Stimulated activated CD4-positive, alpha-beta T cell treated with anti-CD3 and anti-CD28 coated beads, Interleukin-2, amount 100 ng/mL, for 24 hours (primary cell): Measurements from ENCODE around the gene CCDC61.

Experiments
- DNase-seq, 2 donors: peaks; one replicate each; pipeline ENCODE4 v3.0.0-alpha.2; 2020

Gene CCDC61

DNA sequence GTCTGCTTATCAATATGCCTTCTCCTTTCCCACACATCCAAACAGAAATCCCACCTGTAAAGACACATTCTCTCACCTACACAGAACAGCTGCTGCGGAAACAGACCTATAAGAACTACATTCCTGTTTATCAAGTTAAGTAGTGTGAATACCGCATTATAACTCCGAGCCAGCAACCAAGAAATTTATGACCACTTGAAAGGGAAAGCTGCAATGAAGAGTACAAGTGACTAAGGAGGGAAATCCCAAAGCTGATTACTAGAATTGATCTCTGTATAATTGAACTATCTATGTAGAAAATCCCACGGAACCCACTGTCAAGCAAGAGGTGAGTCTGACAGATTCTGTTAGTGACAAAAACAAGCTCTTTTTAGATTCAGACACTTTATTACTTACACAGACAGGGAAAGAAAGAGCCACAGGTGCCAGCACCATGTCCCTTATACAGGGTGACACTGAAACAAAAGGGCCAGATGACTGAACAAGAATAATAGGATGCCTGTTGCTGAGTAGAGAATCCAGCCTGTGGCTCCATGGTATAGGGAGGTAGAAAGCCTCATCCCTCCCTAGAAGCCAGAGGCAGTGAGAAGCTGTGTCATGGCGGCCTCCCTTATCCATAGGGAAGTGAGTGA lies 47.1 kb downstream of the CCDC61 start:
- DNase-seq: no peak

DNA sequence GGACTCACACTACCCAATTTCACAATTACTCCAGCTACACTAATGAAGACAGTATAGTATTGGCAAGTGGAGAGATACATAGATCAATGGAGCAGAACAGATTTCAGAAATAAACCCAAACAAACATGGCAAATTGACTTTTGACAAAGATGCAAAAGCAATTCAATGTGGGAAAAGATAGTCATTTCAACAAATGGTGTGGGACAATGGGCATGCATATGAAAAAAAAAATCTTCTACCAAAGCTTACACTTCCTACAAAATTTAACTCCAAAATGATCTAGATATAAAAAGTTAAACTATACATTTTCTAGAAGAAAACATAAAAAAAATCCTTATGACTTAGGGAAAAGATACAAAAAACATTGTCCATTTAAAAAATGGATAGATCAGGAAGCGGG lies 48.3 kb downstream of the CCDC61 start:
- DNase-seq: no peak

DNA sequence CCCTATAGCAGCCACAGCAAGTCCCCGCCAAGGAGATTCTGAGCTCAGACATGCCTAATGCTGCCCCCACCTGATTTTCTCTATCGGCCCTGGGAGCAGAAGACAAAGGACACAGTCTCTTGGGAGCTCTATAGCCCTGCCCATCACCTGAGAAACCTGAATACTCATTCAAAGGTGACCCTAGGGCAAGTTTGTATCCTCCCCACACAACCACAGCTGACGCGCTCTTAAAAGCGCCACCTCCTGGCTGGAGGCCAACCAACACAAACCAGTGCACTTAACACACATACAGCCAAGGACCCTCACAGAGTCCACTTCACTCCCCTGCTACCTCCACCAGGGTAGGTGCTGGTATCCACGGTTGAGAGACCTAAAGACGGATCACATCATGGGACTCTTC lies 54.3 kb downstream of the CCDC61 start:
- DNase-seq: peak in 1 of 2 donors; percentile 16

DNA sequence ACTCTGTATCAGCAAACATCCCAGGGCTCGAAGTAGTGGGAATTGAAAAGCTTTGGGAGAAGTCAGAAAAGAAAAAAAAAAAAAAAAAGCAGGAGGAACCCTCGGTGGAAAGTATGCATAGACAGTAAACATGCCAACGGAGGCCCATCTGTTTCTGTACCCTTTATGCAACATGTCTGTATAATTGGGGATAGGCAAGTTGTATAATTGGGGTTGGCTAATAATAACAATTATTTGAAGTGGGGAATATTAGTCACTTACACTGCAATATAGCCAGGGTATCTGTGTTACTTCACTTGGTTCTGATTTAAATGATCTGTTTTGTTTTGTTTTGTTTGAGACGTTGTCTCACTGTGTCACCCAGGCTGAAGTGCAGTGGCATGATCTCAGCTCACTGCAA lies 57.6 kb downstream of the CCDC61 start:
- DNase-seq: no peak

DNA sequence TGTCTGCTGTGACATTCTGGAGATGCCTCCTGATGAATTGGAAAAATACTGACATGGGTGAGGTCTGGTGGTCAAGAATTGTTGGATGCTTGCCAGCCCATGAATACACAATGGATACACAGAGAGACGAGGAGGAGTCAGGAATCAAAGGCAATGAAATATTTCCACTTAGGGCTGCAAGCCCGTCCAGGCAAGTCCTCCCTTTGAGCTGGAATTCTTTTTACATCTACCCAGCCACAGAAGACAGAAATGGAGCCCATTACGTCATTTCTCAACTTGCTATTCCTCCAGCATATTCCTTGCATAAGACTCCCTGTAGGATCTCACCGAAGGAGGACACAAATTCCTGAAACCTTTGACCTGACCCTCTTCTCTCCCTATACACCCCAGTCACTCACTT lies 61.3 kb downstream of the CCDC61 start:
- no peak for DNase-seq

DNA sequence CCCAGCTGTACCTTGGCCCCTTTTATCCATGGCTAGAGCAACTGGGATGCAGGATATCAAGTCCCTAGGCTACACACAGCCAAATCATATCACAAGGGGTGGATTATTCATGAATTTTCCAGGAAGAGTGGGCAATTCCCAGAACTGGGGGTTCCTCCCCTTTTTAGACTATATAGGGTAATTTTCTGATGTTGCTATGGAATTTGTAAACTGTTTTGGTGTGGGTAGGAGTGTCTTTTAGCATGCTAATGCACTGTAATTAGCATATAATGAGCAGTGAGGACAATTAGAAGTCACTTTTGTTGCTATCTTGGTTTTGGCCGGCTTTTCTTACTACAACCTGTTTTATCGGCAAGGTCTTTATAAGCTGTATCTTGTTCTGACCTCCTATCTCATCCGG lies 63.5 kb downstream of the CCDC61 start:
- no peak for DNase-seq

DNA sequence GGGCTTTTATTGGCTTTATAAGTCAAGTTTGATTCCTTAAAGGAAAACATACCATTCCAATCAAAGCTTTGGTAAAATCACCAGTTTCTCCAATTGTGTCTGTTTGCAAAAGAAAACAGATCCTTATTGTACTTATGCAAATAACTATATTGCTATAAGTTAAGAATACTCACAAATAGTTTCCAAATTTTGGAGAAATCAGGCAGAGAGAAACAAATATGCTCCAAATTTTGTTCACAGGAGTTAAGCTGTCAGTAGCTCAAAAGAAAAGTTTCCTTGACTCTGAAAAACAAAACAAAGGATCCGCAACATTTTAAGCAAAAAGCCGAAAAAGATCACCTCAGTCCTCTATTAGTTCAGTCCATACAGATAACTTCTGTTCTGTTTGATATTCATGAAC lies 64.7 kb downstream of the CCDC61 start:
- no peak for DNase-seq

DNA sequence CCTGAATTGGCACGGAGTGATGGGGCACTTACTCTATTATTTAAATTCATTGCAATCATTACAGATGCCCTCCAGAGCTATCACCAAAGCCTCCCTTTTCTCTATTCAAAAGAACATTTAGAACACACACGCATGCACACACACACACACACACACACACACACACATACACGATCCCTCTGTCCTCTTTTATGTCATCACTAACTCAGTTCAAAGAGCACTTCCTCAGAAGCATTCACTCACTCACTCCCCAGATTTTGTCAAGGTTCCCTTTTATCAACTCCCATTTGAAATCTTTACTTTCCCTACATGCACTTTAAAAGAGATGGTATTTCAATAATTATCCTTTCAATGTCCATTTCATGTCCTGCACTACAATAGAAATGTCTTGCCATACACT lies 67.9 kb downstream of the CCDC61 start:
- DNase-seq: no peak

DNA sequence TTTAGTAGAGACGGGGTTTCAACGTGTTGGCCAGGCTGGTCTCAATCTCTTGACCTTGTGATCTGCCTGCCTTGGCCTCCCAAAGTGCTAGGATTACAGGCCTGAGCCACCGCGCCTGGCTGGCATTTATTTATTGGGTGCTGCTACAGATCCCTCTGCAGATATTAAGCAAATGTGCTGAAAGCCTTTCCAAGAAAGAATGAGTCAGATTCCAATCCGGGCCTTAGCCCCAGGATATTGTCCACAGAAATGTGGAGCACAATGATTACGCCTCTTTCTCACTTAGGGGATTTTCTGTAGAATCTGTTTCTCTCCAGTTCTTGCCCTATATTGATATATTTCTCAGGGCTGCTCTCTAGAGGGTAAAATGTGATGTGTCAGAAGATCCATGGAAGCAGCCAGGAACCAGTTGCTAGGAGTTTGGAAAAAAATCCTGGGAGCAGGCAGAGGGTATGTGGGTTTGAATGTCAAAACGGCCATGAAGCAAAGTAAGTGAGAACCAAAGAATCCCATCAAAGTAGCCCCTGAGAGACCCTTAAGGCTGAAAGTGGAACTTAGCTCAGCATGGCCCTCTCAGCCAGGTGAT lies 70.3 kb downstream of the CCDC61 start:
- no peak for DNase-seq

DNA sequence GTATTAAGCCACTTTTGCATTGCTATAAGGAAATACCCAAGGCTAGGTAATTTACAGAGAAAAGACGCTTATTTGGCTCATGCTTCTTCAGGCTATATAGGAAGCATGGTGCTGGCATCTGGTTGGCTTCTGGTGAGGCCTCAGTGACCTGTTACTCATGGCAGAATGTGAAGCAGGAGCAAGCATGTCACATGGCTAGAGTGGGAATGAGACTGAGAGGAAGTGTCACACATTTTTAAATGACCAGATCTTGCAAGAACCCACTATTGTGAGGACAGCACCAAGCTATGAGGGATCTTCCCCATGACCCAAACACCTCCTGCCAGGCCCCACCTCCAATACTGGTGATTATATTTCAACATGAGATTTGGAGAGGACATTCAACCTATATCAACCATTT lies 71.2 kb downstream of the CCDC61 start:
- DNase-seq: no peak

DNA sequence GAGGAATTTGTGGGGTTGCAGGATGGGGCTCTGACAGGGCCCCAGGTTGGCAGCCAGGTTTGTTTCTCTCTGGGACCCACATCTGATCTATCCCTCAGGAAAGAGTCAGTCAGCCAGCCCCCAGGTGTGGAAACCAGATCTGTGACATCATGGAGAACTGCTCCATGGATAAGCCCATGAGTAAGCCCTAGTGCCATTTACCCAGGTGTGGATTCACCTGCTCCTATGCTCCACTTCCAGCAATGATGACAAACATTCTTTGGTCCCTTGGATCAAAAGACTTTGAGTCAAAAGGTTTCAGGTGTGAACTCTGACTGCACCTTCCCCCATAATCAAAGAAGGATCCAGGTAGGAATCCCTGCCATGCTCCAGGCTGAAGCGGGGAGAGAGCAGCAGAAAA lies 72.4 kb downstream of the CCDC61 start:
- no peak for DNase-seq
